HPDE6-E6E7 (cell line): ENCODE measurements around the gene CBL.

Experiments
- DNase-seq: peaks from one replicate; pipeline ENCODE4 v3.0.0; 2011; ENCODE audit warnings: missing footprints; ENCODE audit errors: extremely low spot score

The CBL gene

GRCh38 chr11:119345685-119346084 is 139.5 kb downstream of the CBL start:
- DNase-seq: no peak

GRCh38 chr11:119346605-119347004 is 140.5 kb downstream of the CBL start, which contains the start of gene MFRP:
Gene MFRP (minus strand): TSS chr11:119346705. CDS start chr11:119346513, 192 bp downstream.
- no peak for DNase-seq

- no peak for DNase-seq
Observed at GRCh38 chr11:119347242-119347641, 141.1 kb downstream of the CBL start.

- DNase-seq: no peak
Observed at GRCh38 chr11:119347940-119348605, 141.9 kb downstream of the CBL start.

GRCh38 chr11:119350302-119350701 is 144.2 kb downstream of the CBL start:
- DNase-seq: no peak

- DNase-seq: no peak
Observed at GRCh38 chr11:119351232-119351631, 145.1 kb downstream of the CBL start.

GRCh38 chr11:119352857-119353260 is 146.7 kb downstream of the CBL start:
- no peak for DNase-seq

GRCh38 chr11:119355091-119355843 is 149.1 kb downstream of the CBL start:
- DNase-seq: no peak

- no peak for DNase-seq
Observed at GRCh38 chr11:119356349-119357031, 150.4 kb downstream of the CBL start.

- no peak for DNase-seq
Observed at GRCh38 chr11:119357074-119357473, 150.9 kb downstream of the CBL start.
